GM19455 (cell line): ENCODE measurements around the gene ELAC1.
"Not testable (repeated sequence)": the region's sequence is repeated elsewhere in the genome, so short reads cannot be mapped to it uniquely, and the experiment has no call there.

ENCODE experiments used
- ATAC-seq: cut with Tn5 transposase; IDR thresholded peaks from one replicate; pipeline ENCODE4 v1.9.1; 2021; ENCODE audit not compliant: unreplicated experiment

Gene ELAC1

GRCh38 chr18:50967714-50968661 is at the start of gene ELAC1:
TSS of gene ELAC1 (plus strand) at chr18:50968040. CDS start at chr18:50974405, 6,365 bp downstream.
- ATAC-seq, result peak; percentile 92

GRCh38 chr18:50918153-50918552 is 49.7 kb upstream of the ELAC1 start:
- no peak for ATAC-seq

- no peak for ATAC-seq
Measured at GRCh38 chr18:50924372-50924771, 43.5 kb upstream of the ELAC1 start.

- no peak for ATAC-seq
Measured at GRCh38 chr18:50926521-50926920, 41.3 kb upstream of the ELAC1 start.

- no peak for ATAC-seq
Measured at GRCh38 chr18:50928551-50928950, 39.3 kb upstream of the ELAC1 start.

- ATAC-seq, result no peak
Measured at GRCh38 chr18:50933684-50934083, 34.2 kb upstream of the ELAC1 start.

GRCh38 chr18:50934545-50935211 is 33.2 kb upstream of the ELAC1 start:
- ATAC-seq, result no peak

- ATAC-seq, result no peak
Measured at GRCh38 chr18:50935493-50936191, 32.2 kb upstream of the ELAC1 start.

- ATAC-seq, result no peak
Measured at GRCh38 chr18:50937183-50937582, 30.7 kb upstream of the ELAC1 start.

GRCh38 chr18:50938912-50939311 is 28.9 kb upstream of the ELAC1 start:
- ATAC-seq, result no peak

- no peak for ATAC-seq
Measured at GRCh38 chr18:50944245-50944932, 23.5 kb upstream of the ELAC1 start.

- ATAC-seq, result not testable (repeated sequence)
Measured at GRCh38 chr18:50945918-50946317, 21.9 kb upstream of the ELAC1 start.

GRCh38 chr18:50947899-50948298 is 19.9 kb upstream of the ELAC1 start:
- ATAC-seq, result no peak

GRCh38 chr18:50949185-50949584 is 18.7 kb upstream of the ELAC1 start:
- ATAC-seq, result no peak

- ATAC-seq, result no peak
Measured at GRCh38 chr18:50950626-50951025, 17.2 kb upstream of the ELAC1 start.

GRCh38 chr18:50953822-50954221 is 14.0 kb upstream of the ELAC1 start:
- ATAC-seq, result no peak

- ATAC-seq, result no peak
Measured at GRCh38 chr18:50955253-50955652, 12.6 kb upstream of the ELAC1 start.

GRCh38 chr18:50956116-50956515 is 11.7 kb upstream of the ELAC1 start:
- ATAC-seq, result no peak

- no peak for ATAC-seq
Measured at GRCh38 chr18:50961974-50962373, 5.9 kb upstream of the ELAC1 start.

- no peak for ATAC-seq
Measured at GRCh38 chr18:50969448-50969847, 1.6 kb downstream of the ELAC1 start.

GRCh38 chr18:50970006-50970405 is 2.2 kb downstream of the ELAC1 start:
- no peak for ATAC-seq
